Measurements from ENCODE around the gene CCDC167.

DNA sequence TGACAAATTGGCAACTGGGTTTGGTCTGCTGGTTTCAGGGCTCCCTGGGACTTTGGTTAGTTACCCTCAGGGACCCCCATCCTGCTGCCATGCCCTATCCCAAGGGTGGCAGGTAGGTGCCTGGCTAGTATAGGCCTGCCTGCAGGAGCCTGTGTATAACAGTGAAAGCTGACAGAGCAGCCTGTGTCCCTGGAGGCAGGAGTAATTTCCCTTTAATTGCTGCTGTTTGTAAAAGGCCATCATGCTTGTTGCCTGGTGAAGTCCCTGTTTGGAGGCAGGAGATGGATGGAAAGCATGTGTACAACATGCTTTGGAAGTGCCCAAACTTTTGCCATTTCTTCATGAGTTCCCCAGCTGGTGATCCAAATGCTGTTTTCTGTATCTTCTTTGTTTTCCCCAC lies 36.6 kb downstream of the CCDC167 start:
- TF ChIP-seq, protein P1, sequence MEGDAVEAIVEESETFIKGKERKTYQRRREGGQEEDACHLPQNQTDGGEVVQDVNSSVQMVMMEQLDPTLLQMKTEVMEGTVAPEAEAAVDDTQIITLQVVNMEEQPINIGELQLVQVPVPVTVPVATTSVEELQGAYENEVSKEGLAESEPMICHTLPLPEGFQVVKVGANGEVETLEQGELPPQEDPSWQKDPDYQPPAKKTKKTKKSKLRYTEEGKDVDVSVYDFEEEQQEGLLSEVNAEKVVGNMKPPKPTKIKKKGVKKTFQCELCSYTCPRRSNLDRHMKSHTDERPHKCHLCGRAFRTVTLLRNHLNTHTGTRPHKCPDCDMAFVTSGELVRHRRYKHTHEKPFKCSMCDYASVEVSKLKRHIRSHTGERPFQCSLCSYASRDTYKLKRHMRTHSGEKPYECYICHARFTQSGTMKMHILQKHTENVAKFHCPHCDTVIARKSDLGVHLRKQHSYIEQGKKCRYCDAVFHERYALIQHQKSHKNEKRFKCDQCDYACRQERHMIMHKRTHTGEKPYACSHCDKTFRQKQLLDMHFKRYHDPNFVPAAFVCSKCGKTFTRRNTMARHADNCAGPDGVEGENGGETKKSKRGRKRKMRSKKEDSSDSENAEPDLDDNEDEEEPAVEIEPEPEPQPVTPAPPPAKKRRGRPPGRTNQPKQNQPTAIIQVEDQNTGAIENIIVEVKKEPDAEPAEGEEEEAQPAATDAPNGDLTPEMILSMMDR (IDR thresholded peaks at IDR 0.05 in 4 of 5, conservative IDR thresholded peaks at IDR 0.05 in 1 of 5): no peak
- no peak for TF ChIP-seq POLR2A (IDR thresholded peaks at IDR 0.05)
